GM18520 (cell line): ENCODE results near the gene SEMA4C.

ENCODE experiments used
- ATAC-seq: cut with Tn5 transposase; IDR thresholded peaks from one replicate; pipeline ENCODE4 v1.9.1; 2021; ENCODE audit not compliant: unreplicated experiment

SEMA4C gene

DNA sequence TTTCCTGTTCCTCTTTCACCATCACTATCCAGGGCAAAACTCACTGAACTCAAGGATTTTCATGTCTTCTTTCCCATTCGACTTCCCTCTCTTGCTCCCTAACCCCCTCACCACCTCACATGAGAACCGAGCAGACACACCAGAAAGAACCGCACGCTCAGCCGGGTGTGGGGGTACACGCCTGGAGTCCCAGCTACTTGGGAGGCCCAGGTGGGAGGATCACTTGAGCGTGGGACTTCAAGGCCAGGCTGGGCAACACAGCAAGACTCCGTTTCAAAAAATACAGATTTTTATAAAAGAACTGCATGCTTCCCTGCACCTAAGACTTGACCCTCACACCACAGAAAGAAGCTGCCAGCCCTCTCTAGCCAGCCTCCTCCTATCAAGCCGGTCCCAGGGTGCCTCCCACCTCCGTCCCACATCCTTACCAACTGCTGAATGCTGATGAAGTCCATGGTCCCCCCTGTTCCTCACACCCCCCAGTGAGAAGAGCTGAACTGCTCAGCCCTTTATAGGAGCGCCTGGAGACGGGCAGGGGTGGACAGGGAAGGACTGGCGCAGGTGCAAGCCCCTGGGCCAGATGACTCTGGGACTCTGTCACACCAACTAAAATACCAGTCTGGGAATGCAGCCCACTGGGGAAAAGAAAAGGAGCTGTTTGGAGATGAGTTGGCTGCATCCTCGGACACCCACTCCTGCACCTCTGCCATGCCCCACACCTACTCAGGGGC is 26.2 kb downstream of the SEMA4C start, which contains the start of gene ANKRD23:
ANKRD23 (minus strand) TSS at position 484 of the 731 bp plus-strand sequence; CDS start at position 455, 29 bp downstream.
- no peak for ATAC-seq

DNA sequence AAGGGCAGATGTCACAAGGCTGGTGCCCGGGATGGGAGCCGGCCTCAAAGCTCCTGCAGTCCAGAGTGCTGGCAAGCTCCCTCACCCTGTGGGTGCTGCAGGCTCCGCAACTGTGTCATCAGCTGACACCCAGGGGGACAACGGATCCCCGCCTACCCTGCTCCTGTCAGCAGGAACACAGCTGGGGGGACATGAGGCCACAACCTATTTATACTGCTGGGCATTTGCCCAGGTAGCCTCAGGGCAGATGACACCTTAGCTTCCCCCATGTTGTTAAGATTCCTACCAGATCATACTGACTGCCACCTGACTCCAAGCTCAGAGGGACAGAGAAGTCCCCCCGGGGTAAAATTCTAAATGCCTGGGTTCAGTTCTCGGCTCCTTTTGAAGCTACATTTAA is 27.3 kb downstream of the SEMA4C start:
- no peak for ATAC-seq

DNA sequence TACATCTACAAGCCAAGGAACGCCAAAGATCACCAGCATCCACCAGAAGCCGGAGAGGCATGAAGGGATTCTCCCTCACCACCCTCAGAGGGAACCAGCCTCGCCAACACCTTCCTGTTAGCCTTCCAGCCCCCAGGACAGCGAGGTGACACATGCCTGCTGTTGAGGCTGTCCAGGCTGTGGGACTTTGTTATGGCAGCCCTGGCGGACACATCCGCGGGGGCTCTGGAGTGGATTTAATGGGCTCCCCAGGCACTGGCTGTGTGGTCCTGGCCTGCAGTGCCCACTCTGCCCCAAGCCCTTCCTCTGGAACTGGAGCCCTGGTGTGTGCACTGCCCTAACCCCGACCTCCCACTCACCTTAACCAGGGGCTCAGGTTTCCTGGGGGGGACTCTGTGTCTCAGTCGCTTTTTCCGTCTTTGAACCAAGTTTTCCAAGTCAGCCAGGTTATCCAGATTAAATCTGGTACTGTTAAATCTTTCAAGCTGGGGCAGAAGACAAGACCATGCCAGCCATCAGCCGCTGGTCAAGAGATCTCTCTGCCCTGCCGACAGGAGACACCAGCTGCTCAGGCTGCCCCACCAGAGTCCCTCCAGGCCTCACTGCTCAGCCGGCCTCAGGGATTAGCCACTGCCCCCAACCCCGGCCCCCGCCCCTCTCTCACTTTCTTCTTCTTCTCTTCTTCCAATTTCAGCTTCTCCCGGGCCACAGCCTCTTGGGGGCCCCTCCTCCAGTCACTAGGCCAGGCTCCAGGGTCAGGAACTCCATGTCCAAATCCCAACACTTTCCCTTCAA is 28.0 kb downstream of the SEMA4C start:
- ATAC-seq: no peak

GRCh38 chr2:96839875-96840850 is 29.7 kb downstream of the SEMA4C start:
- ATAC-seq: no peak

DNA sequence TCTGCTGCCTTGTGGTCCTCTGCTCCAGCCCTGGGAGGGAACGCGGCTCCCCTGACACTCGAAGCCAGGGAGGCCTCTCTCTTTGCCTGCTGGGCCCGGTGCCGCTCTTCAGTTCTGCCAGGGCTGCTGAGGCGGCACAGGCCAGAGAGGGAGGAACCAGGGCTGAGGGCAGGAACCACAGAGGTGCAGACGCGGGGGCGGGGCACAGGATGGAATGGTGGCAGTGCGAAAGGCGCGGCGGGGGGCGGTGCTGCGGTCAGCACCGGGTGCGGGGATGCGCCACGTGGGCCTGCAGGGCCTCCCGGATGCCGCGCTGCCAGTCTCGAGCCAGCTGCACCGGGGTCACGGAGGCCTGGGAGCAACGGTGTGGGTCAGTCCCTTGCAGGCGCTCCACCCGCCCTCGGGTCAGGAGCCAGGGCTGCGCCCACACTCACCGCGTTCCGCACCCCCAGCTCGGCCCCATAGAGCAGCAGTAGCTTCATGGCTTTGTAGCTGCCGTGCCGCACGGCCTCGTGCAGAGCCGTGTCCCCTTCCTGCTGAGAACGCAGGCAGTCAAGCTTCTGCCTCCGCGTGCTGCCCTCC is 30.5 kb downstream of the SEMA4C start:
- peak; percentile 39 for ATAC-seq

- ATAC-seq: no peak
Observed at GRCh38 chr2:96838345-96839292, 31.3 kb downstream of the SEMA4C start.

DNA sequence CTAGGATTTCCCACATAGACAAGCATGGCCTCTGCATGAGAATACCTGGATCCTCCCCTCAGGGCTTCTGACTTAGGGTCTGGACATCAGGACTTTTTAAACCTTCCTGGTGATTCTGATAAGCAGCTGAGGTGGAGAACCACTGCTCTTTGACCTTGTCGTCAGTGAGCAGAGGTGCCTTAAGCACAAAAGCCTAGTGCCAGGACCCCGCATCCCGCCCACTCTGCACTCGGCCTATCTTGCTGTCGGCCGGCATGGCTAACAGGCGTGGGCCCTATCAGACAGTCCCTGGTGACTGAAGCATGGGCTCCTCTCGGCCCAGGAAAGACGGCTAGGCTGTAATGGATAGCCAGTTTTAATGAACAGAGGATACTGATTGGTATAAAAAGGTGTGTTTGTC is 32.3 kb downstream of the SEMA4C start:
- no peak for ATAC-seq

GRCh38 chr2:96835830-96836229 is 34.0 kb downstream of the SEMA4C start:
- no peak for ATAC-seq

DNA sequence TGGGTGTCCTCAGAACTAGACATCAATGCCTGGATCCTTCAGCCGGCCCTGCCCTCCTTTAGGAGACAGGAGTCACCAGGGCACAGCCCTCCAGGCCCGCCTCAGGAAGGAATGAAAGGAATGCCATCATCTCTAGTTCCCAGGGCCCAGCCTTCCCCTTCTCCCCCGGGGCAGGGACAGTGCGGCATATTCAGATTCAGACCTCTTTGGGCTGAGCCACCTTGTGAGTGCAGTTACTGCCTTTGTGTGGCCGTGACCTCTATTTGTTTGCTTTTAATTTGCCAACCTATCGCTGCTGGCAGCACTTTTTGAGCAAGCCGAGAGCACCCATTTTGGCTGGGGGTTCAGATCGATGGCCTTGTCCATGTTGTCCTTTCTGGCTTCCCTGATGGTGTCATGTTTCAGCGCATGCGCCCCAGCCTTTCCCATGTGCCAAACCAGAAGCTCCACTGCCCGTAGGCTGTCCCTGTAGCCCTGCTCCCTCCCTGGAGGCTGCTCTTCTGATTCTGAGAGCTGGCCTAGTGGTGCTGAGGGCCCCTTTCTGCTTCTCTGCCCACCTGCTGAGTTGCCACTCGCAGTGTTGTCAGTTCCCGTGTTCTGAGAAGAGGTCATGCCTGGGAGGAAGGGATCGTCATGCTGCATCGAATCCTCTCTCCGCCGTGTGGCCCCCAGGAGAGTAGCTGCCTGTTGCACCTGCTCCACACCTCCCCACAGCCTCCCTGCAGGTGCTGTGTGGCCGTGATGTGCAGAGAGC is 36.9 kb downstream of the SEMA4C start:
- ATAC-seq: no peak

- ATAC-seq: no peak
Observed at GRCh38 chr2:96832408-96832753, 37.5 kb downstream of the SEMA4C start.

DNA sequence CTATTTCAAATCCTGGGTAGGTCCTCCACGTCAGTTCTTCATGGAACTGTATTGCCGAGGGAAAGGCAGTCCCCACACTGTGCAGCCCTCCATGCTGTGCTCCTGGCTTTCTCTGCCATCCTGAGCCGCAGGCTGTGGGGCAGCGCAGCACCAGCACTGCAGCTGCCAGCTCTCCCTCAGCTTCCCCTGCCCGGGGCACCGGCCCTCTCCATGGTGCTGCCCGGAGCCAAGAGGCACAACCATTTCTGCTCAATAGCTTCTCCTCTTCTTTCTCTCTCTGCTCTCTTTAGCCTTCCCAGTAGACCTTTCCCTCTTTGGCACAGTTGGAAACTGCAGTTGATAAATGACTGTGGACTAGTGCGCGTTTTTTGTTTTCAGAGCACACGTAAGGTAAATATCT is 38.2 kb downstream of the SEMA4C start:
- no peak for ATAC-seq

- no peak for ATAC-seq
Observed at GRCh38 chr2:96830044-96830562, 39.8 kb downstream of the SEMA4C start.

- ATAC-seq: no peak
Observed at GRCh38 chr2:96828874-96829273, 41.0 kb downstream of the SEMA4C start.

DNA sequence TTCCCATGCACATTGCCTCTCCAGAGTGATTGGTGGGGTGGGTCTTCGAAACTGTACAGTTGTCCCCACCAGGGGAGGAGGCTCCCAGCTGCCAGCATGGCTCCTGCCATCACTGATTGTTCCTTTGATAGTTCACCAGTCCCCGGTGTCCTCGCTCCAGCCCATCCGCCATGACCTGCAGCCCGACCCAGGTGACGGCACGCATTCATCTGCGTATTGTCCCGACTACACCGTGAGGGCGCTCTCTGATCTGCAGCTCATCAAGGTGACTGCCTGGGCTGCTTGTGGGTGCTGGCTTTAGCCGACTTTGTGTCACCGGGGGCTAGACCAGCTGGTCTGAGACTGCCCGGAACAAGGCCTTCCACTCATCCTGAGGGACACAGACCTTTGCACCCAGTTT is 41.4 kb downstream of the SEMA4C start:
- ATAC-seq: no peak

DNA sequence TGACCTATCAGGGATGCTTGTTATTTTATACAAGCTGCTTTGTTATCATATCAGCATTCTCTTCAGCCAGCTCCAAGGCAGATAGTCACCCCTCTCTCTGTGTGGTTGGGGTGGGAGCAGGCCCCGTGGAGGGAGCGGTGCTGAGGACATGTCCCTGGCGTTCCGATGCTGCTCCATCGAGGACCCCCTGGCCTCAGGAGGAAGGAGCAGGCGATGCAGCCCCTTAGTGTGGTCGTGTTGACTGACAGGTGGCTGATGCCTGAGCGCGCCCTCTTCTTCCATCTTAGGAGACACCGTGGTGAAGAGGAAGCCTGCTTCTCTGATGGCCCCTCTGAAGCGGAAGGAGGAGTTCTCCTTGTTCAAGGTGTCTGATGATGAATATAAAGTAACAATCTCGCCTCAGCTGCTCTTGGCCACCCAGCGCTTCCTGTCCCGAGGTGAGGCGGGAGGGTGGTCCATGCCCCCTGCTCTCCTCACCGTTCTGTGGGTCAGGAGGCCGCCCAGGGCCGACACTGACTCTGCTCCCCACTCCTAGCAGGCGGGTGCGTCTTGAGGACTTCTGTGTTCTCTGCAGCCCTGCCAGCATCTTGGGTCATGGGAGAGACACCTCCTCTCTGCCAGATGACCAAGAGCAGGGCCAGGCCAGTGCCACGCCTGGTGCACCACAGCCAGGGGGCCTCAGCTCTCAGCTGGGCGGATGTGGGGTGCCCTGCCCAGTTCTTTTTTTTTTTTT is 43.2 kb downstream of the SEMA4C start:
- no peak for ATAC-seq

DNA sequence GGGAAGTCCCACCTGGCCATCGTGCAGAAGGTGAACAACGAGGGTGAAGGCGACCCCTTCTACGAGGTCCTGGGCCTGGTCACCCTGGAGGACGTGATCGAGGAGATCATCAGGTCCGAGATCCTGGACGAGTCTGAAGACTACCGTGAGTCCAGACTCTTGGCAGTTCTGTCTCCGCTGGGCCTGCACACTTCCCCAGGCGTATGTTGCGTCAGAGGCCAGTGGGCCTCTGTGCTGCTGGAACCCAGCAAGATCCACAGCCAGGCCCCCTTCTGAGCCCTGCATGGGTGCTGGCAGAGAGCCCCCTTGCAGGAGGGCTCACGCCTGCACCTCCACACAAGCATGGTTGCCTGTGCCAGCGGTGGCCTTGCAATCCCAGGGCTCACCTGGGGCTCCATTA is 44.8 kb downstream of the SEMA4C start:
- no peak for ATAC-seq

DNA sequence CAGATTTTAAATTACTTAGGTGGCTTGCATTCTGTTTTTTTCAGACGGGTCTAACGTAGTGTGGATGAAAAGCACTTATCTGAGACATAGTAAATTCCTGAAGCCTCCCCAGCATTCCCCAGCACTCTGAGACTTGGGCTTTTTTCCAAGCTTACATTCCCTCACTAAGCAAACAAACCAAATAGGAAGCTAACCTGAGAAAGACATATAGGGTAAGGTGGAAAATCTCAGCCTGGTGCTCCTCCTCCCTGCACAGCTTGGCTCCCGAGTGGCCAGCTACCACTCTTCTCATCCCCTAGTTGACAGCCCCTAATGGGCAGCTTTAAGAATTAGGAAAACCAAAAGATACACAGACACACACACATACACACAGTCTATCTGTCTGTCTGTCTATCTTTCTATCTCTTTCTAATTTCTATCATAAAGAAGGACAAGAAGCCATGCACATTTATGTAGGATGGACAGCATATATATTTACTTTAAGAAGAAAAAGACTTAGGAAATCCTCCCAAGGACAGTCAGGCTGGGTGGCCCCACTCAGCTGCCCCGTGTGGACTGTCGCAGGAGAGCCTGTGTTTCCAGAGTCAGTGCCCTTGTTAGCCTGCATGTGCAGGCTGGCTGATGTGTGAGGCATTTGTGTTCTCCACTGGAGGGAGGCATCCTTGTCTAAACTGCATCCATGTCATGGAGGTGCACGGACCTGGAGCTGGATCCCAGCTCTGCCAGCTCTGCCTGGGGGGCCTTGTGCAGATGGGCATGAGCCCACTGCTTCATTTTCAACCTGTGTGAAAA is 45.6 kb downstream of the SEMA4C start:
- ATAC-seq: no peak
